22Rv1 (cell line): ENCODE measurements around the gene FAM107B.

Source experiments
- ZFX ChIP-seq: fragments of 450-650 bp; IDR thresholded peaks from 2 replicates; pipeline ENCODE4 v1.6.1; 2017; ENCODE audit warnings: antibody characterized with exemption, borderline replicate concordance
- TF ChIP-seq, protein P1 (sequence below): fragments of 450-650 bp; IDR thresholded peaks from 2 replicates; pipeline ENCODE4 v1.5.1; 2017; ENCODE audit warnings: mild to moderate bottlenecking

DNA sequence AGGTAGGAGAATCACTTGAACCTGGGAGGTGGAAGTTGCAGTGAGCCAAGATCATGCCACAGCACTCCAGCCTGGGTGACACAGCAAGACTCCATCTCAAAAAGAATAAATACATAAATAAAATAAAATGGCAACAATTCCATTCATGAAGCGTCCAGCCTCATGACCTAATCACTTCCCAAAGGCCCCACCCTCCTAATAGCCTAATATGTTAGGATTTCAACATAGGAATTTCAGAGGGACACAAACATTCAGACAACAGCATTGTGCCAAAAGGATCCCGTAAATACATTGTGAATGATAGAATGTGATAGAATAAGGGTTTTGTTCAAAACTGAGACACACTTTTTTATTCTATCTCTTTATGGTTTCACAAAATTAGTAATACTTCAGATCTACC is 90.3 kb downstream of the FAM107B start:
- TF ChIP-seq, protein P1, sequence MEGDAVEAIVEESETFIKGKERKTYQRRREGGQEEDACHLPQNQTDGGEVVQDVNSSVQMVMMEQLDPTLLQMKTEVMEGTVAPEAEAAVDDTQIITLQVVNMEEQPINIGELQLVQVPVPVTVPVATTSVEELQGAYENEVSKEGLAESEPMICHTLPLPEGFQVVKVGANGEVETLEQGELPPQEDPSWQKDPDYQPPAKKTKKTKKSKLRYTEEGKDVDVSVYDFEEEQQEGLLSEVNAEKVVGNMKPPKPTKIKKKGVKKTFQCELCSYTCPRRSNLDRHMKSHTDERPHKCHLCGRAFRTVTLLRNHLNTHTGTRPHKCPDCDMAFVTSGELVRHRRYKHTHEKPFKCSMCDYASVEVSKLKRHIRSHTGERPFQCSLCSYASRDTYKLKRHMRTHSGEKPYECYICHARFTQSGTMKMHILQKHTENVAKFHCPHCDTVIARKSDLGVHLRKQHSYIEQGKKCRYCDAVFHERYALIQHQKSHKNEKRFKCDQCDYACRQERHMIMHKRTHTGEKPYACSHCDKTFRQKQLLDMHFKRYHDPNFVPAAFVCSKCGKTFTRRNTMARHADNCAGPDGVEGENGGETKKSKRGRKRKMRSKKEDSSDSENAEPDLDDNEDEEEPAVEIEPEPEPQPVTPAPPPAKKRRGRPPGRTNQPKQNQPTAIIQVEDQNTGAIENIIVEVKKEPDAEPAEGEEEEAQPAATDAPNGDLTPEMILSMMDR, result no peak
- no peak for TF ChIP-seq ZFX
